K562 (cell line): ENCODE data around the gene RELCH.

ENCODE experiments used
- POLR2A ChIP-seq: fragments of 450-650 bp; conservative IDR thresholded peaks from 2 replicates; pipeline ENCODE4 v1.6.1; 2016
- SIN3A ChIP-seq, 2 experiments: fragments of 150-350 bp in 1 of 2; IDR thresholded peaks; 2 replicates each; pipeline ENCODE4 v1.6.1; 2011 to 2016; ENCODE audit warnings: borderline replicate concordance in 2 of 2, low read depth in 2 of 2, low read length in 2 of 2, mild to moderate bottlenecking in 2 of 2, moderate library complexity in 2 of 2; ENCODE audit not compliant: control insufficient read depth in 1 of 2
- ZNF274 ChIP-seq: IDR thresholded peaks from 2 replicates; pipeline ENCODE4 v1.6.1; 2011; ENCODE audit warnings: low read depth, mild to moderate bottlenecking, low read length, moderate library complexity, borderline replicate concordance
- TF ChIP-seq, protein P1 (sequence below), 3 experiments: IDR thresholded peaks in 2 of 3; conservative IDR thresholded peaks in 1 of 3; 2 replicates each; pipeline ENCODE4 v1.5.1; 2011 to 2012; ENCODE audit warnings: low read length in 3 of 3, mild to moderate bottlenecking in 3 of 3, control low read depth in 2 of 3, improper control_type of control experiment in 1 of 3, inconsistent platforms in 1 of 3, low read depth in 1 of 3, mixed read lengths in 1 of 3, moderate library complexity in 1 of 3; ENCODE audit not compliant: insufficient read depth in 2 of 3

DNA sequence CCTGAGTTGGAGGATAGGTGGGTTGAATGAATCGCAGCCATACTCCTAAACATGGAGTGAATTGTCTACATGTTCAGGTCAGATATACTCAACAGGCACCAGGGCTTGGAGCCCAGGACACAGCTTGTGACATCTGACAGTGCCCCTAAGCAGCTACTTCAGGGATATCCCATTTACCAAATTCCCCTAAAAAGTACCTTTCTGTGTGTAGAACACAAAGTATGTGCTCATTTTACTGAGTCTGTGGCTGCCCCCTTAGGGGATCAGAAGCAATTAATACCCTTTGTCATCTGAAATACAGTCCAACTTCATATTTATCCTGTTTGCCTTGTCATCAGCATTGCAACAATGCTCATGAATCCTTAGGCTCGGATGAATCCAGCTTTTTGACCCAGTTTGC, 158.9 kb downstream of the RELCH start:
- TF ChIP-seq ZNF274 (no peak), POLR2A (no peak), SIN3A (IDR thresholded peaks at IDR 0.05; ENCODE audit: borderline replicate concordance in 2 of 2, control insufficient read depth in 1 of 2, low read depth in 2 of 2, low read length in 2 of 2) (no peak)
- TF ChIP-seq, protein P1, sequence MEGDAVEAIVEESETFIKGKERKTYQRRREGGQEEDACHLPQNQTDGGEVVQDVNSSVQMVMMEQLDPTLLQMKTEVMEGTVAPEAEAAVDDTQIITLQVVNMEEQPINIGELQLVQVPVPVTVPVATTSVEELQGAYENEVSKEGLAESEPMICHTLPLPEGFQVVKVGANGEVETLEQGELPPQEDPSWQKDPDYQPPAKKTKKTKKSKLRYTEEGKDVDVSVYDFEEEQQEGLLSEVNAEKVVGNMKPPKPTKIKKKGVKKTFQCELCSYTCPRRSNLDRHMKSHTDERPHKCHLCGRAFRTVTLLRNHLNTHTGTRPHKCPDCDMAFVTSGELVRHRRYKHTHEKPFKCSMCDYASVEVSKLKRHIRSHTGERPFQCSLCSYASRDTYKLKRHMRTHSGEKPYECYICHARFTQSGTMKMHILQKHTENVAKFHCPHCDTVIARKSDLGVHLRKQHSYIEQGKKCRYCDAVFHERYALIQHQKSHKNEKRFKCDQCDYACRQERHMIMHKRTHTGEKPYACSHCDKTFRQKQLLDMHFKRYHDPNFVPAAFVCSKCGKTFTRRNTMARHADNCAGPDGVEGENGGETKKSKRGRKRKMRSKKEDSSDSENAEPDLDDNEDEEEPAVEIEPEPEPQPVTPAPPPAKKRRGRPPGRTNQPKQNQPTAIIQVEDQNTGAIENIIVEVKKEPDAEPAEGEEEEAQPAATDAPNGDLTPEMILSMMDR (IDR thresholded peaks at IDR 0.05 in 2 of 3, conservative IDR thresholded peaks at IDR 0.05 in 1 of 3; ENCODE audit: insufficient read depth in 2 of 3, low read depth in 1 of 3, low read length in 3 of 3), result no peak
